ENCODE results near the gene GPI. TPM values are rescaled to one million over a fixed set of nuclear protein-coding genes. Genes with fewer than 3 reads are reported as not detected.

The GPI gene
- total and polyA plus RNA-seq, 9 of the 15 experiments (the other 6 are each of a cell fraction or from before 2014, with no cell fraction given), result 88.3 to 358 (median 122) TPM

GRCh38 chr19:34327851-34328250 is 37.1 kb upstream of the GPI start (continued):
- no peak for TF ChIP-seq SMARCB1 (IDR thresholded peaks at IDR 0.05; ENCODE audit: insufficient read length, low read depth)
- peak in 1 of 2 experiments; percentile 83; a peak in 1 of 4 replicates for TF ChIP-seq SIN3A (IDR thresholded peaks at IDR 0.05; ENCODE audit: borderline replicate concordance in 2 of 2, control insufficient read depth in 1 of 2, low read depth in 2 of 2, low read length in 2 of 2)

- ChIA-PET POLR2A (interaction anchor here (4.6 kb wide), 1 partner anchor 11 kb away, joined by 24 read pairs; no protein-coding TSS in a partner anchor), CTCF (ENCODE audit: low intra/inter-chr PET ratio) (interaction anchor here (0.6 kb wide), 1 partner anchor 61 kb away, joined by 6 read pairs; no protein-coding TSS in a partner anchor)
- intact Hi-C loops (cut with micrococcal nuclease) (loop anchor here (5.0 kb wide), 1 partner anchor 72 kb away; no protein-coding TSS in a partner anchor), in situ Hi-C loops (cut with MboI) (no loop called here)
- BruUV-seq (replicated peaks), result no TSS peak
- Histone ChIP-seq H3K79me2 (ENCODE audit: control insufficient read depth, insufficient read depth, low read length) (no peaks in the 10 kb centered on the region), H3K4me2 (ENCODE audit: insufficient read depth, low read length) (no peak overlapping the region), H3K9me3 (replicated peaks; ENCODE audit: control insufficient read depth, insufficient read depth, low read depth, low read length) (no peaks in the 10 kb centered on the region), H2AFZ (ENCODE audit: low read depth, low read length) (no peak overlapping the region), H3K9ac (ENCODE audit: insufficient read depth in 1 of 2, low read depth in 2 of 2, low read length in 2 of 2) (no peak overlapping the region), H3K36me3 (ENCODE audit: control insufficient read depth, insufficient read depth, low read length) (peaks cover 51% of the 10 kb centered on the region), H3K4me1 (replicated peaks in 1 of 2; ENCODE audit: control insufficient read depth in 2 of 2, insufficient read depth in 2 of 2, low read length in 2 of 2) (peaks cover 8 to 15% of the 10 kb centered on the region in 2 experiments; a peak in 4 of 5 replicates), H3K4me3 (no peak overlapping the region), H4K20me1 (replicated peaks; ENCODE audit: control insufficient read depth, insufficient read depth, low read length) (no peaks in the 10 kb centered on the region; the same call in 1 of the 2 replicates), H3K9me1 (ENCODE audit: control insufficient read depth, insufficient read depth, low read length) (no peaks in the 10 kb centered on the region), H3K27ac (ENCODE audit: extremely low read depth, low read depth, low read length) (no peak overlapping the region), H3K27me3 (ENCODE audit: control insufficient read depth in 2 of 2, insufficient read depth in 2 of 2, low read length in 2 of 2) (no peaks in the 10 kb centered on the region)
- no peak for FAIRE-seq
- DNase-seq (ENCODE audit: extremely low read depth in 1 of 4, low spot score in 3 of 4), result no peak
- ATAC-seq, result no peak
- WGBS (ENCODE audit: insufficient coverage, low coverage, missing lambda C conversion rate), result 69% methylated on average over 1 of the region's 1 CpG
- TF ChIP-seq HOMEZ (CRISPR knock-in tag; IDR thresholded peaks at IDR 0.05), result no peak
- TF ChIP-seq ELK3 (CRISPR knock-in tag; IDR thresholded peaks at IDR 0.05), result no peak
- no peak for TF ChIP-seq TBP (optimal IDR thresholded peaks at IDR 0.05; ENCODE audit: low read depth, low read length)
- TF ChIP-seq NFIX (CRISPR knock-in tag; IDR thresholded peaks at IDR 0.05; ENCODE audit: low read depth), result no peak
- TF ChIP-seq ZNF695 (CRISPR knock-in tag; IDR thresholded peaks at IDR 0.05), result no peak
- TF ChIP-seq DLX4 (CRISPR knock-in tag; IDR thresholded peaks at IDR 0.05), result no peak
- TF ChIP-seq ZKSCAN1 (IDR thresholded peaks at IDR 0.05; ENCODE audit: low read depth, low read length), result no peak
- no peak for TF ChIP-seq ILK (tag; IDR thresholded peaks at IDR 0.05; ENCODE audit: borderline replicate concordance, low read depth)
- TF ChIP-seq OTX1 (CRISPR knock-in tag; IDR thresholded peaks at IDR 0.05), result no peak
Observed at GRCh38 chr19:34328982-34329381, 36.0 kb upstream of the GPI start.

Measured in K562 (cell line).